Liver (tissue), 9 donors: ENCODE measurements around the gene AIPL1. TPM values are rescaled to one million over a fixed set of nuclear protein-coding genes. Genes with fewer than 3 reads are reported as not detected.

Experiments
- DNase-seq: peaks from one replicate; pipeline ENCODE4 v3.0.0-alpha.2; 2017; ENCODE audit warnings: low spot score
- H3K27ac ChIP-seq, 2 donors: one replicate each; pipeline ENCODE4 v1.7.0; 2013; ENCODE audit warnings: inconsistent platforms in 2 of 2, low read length in 2 of 2, control low read depth in 1 of 2, low read depth in 1 of 2, mild to moderate bottlenecking in 1 of 2
- H3K27me3 ChIP-seq, 4 donors: one replicate each; pipeline versions ENCODE4 v1.6.1 to v1.7.0; 2013; ENCODE audit warnings: low read length in 3 of 4, inconsistent platforms in 1 of 4, mild to moderate bottlenecking in 1 of 4, moderate library complexity in 1 of 4; ENCODE audit not compliant: control insufficient read depth in 4 of 4, insufficient read depth in 4 of 4
- H3K36me3 ChIP-seq, 4 donors: one replicate each; pipeline versions ENCODE4 v1.6.1 to v1.7.0; 2013; ENCODE audit warnings: low read length in 3 of 4, mild to moderate bottlenecking in 3 of 4, low read depth in 1 of 4, moderate library complexity in 1 of 4; ENCODE audit not compliant: control insufficient read depth in 4 of 4, insufficient read depth in 3 of 4
- H3K4me1 ChIP-seq, 4 donors: one replicate each; pipeline versions ENCODE4 v1.6.1 to v1.7.0; 2013; ENCODE audit warnings: low read length in 3 of 4, mild to moderate bottlenecking in 3 of 4, moderate library complexity in 1 of 4; ENCODE audit not compliant: control insufficient read depth in 4 of 4, insufficient read depth in 4 of 4
- H3K4me3 ChIP-seq, 3 donors: one replicate each; pipeline versions ENCODE4 v1.6.1 to v1.7.0; 2013; ENCODE audit warnings: low read length in 3 of 3, control low read depth in 1 of 3, low read depth in 1 of 3, mild to moderate bottlenecking in 1 of 3
- H3K9ac ChIP-seq, 2 donors: one replicate each; pipeline ENCODE4 v1.7.0; 2013; ENCODE audit warnings: low read length in 2 of 2, mild to moderate bottlenecking in 2 of 2, moderate library complexity in 2 of 2, control low read depth in 1 of 2, low read depth in 1 of 2
- H3K9me3 ChIP-seq, 4 donors: one replicate each; pipeline versions ENCODE4 v1.6.1 to v1.7.0; 2013; ENCODE audit warnings: low read length in 3 of 4; ENCODE audit not compliant: control insufficient read depth in 4 of 4
- CTCF ChIP-seq: fragments of 150-350 bp; IDR thresholded peaks from 2 replicates; pipeline ENCODE4 v1.5.1; 2017; ENCODE audit warnings: improper control_type of control experiment, low read depth, low read length; ENCODE audit not compliant: missing input control
- EGR1 ChIP-seq, 2 donors: IDR thresholded peaks; 2 replicates each; pipeline ENCODE4 v1.6.1; 2016 to 2018; ENCODE audit warnings: antibody characterized with exemption in 2 of 2, low read depth in 2 of 2
- FOXA1 ChIP-seq: IDR thresholded peaks from 2 replicates; pipeline ENCODE4 v1.6.1; 2016; ENCODE audit warnings: antibody characterized with exemption
- GABPA ChIP-seq, 2 donors: IDR thresholded peaks in 1 of 2; conservative IDR thresholded peaks in 1 of 2; 2 replicates each; pipeline ENCODE4 v1.6.1; 2016; ENCODE audit warnings: antibody characterized with exemption in 2 of 2, mild to moderate bottlenecking in 1 of 2, moderate library complexity in 1 of 2
- HNF4A ChIP-seq, 2 donors: conservative IDR thresholded peaks; 2 replicates each; pipeline ENCODE4 v1.6.1; 2016; ENCODE audit warnings: antibody characterized with exemption in 2 of 2, mild to moderate bottlenecking in 2 of 2
- MAX ChIP-seq: IDR thresholded peaks from 2 replicates; pipeline ENCODE4 v1.6.1; 2016; ENCODE audit warnings: antibody characterized with exemption
- NR2F2 ChIP-seq: IDR thresholded peaks from 2 replicates; pipeline ENCODE4 v1.6.1; 2016; ENCODE audit warnings: antibody characterized with exemption
- RAD21 ChIP-seq, 2 donors: IDR thresholded peaks; 2 replicates each; pipeline ENCODE4 v1.6.1; 2016; ENCODE audit warnings: antibody characterized with exemption in 2 of 2, mild to moderate bottlenecking in 2 of 2
- REST ChIP-seq: IDR thresholded peaks from 2 replicates; pipeline ENCODE4 v1.6.1; 2016; ENCODE audit warnings: antibody characterized with exemption, mild to moderate bottlenecking
- RXRA ChIP-seq, 2 donors: IDR thresholded peaks; 2 replicates each; pipeline ENCODE4 v1.6.1; 2017 to 2018; ENCODE audit warnings: antibody characterized with exemption in 2 of 2, mild to moderate bottlenecking in 1 of 2
- SP1 ChIP-seq: IDR thresholded peaks from 2 replicates; pipeline ENCODE4 v1.6.1; 2018; ENCODE audit warnings: antibody characterized with exemption, mild to moderate bottlenecking
- TAF1 ChIP-seq: conservative IDR thresholded peaks from 2 replicates; pipeline ENCODE4 v1.6.1; 2016; ENCODE audit warnings: antibody characterized with exemption, mild to moderate bottlenecking
- YY1 ChIP-seq: IDR thresholded peaks from 2 replicates; pipeline ENCODE4 v1.6.1; 2016; ENCODE audit warnings: antibody characterized with exemption, mild to moderate bottlenecking
- ZBTB33 ChIP-seq: IDR thresholded peaks from 2 replicates; pipeline ENCODE4 v1.6.1; 2016; ENCODE audit warnings: antibody characterized with exemption
- WGBS: extraction: QIAGEN DNeasy Blood & Tissue Kit; methylation state at CpG from one replicate; pipeline ENCODE4 v1.1.7; 2013; 5-methylcytosine and 5-hydroxymethylcytosine counted together
- polyA plus RNA-seq, 2 donors: library from polyadenylated mRNA; stranded (reverse) in 1 of 2; unstranded in 1 of 2; fragments of 200-250 nt in 1 of 2; fragments of >200 nt in 1 of 2; fragmentation: Nextera tagmentation in 1 of 2; extraction: Ambion mirVana in 1 of 2; gene quantifications; one replicate each; pipeline versions ENCODE4 v1.2.1 to v1.2.3, GENCODE V29; 2013 to 2015
- total RNA-seq, 2 donors: library from RNA; depleted of rRNA; stranded (reverse); fragments of >200 nt; gene quantifications; one replicate each; pipeline ENCODE4 v1.2.3, GENCODE V29; 2014
- donor health status: healthy.
- donor health status: healthy.
- donor health status: healthy.
- donor health status: healthy.
- donor health status: healthy.

AIPL1 gene
- total and polyA plus RNA-seq, 4 donors: not detected

- Histone ChIP-seq H3K27ac (no peak overlapping the region), H3K4me1 (no peaks in the 10 kb centered on the region), H3K9ac (no peak overlapping the region), H3K27me3 (no peaks in the 10 kb centered on the region), H3K36me3 (no peaks in the 10 kb centered on the region), H3K9me3 (peaks cover 0 to 3% (median 0%) of the 10 kb centered on the region in 4 donors), H3K4me3 (no peak overlapping the region)
- no peak for TF ChIP-seq REST
- TF ChIP-seq FOXA1: no peak
- no peak for TF ChIP-seq GABPA (IDR thresholded peaks at IDR 0.05 in 1 of 2, conservative IDR thresholded peaks at IDR 0.05 in 1 of 2)
- TF ChIP-seq TAF1: no peak
- TF ChIP-seq ZBTB33: no peak
- no peak for TF ChIP-seq RXRA (IDR thresholded peaks at IDR 0.05)
- TF ChIP-seq NR2F2: no peak
- TF ChIP-seq CTCF: no peak
- no peak for TF ChIP-seq RAD21 (IDR thresholded peaks at IDR 0.05)
- no peak for TF ChIP-seq EGR1 (IDR thresholded peaks at IDR 0.05; ENCODE audit: low read depth in 2 of 2)
- TF ChIP-seq YY1: no peak
- TF ChIP-seq SP1: no peak
- TF ChIP-seq HNF4A (conservative IDR thresholded peaks at IDR 0.05): no peak
- TF ChIP-seq MAX: no peak
- DNase-seq: no peak
- WGBS: 87% methylated on average over 25 of the region's 25 CpGs
These were observed 8.4 kb downstream of the AIPL1 start for GRCh38 chr17:6426356-6427101.

- Histone ChIP-seq H3K4me1 (no peaks in the 10 kb centered on the region), H3K27me3 (no peaks in the 10 kb centered on the region), H3K36me3 (no peaks in the 10 kb centered on the region), H3K9ac (no peak overlapping the region), H3K27ac (no peak overlapping the region), H3K4me3 (no peak overlapping the region), H3K9me3 (no peaks in the 10 kb centered on the region)
- TF ChIP-seq NR2F2 (no peak), ZBTB33 (no peak)
- 92% methylated on average over 18 of the region's 18 CpGs for WGBS
- no peak for DNase-seq
These were observed 9.5 kb downstream of the AIPL1 start for GRCh38 chr17:6425407-6425806.
